SW480 (cell line): ENCODE measurements around the gene FASLG.
A peak's percentile ranks its signal among the peaks of the same experiment; 100 is the strongest.
"Not testable (repeated sequence)": the region's sequence is repeated elsewhere in the genome, so short reads cannot be mapped to it uniquely, and the experiment has no call there.

ENCODE experiments used
- DNase-seq: peaks from one replicate; pipeline ENCODE4 v3.0.0-alpha.2; 2016; ENCODE audit warnings: low spot score

FASLG gene

GRCh38 chr1:172658871-172659453 is at the start of gene FASLG:
FASLG (plus strand) TSS chr1:172659103; CDS start chr1:172659202, 99 bp downstream.
- DNase-seq = no peak

- peak; percentile 42 for DNase-seq
These were observed 49.4 kb upstream of the FASLG start for GRCh38 chr1:172609528-172609927.

GRCh38 chr1:172612478-172612877 is 46.4 kb upstream of the FASLG start:
- DNase-seq = no peak

GRCh38 chr1:172613294-172613693 is 45.6 kb upstream of the FASLG start:
- no peak for DNase-seq

DNA sequence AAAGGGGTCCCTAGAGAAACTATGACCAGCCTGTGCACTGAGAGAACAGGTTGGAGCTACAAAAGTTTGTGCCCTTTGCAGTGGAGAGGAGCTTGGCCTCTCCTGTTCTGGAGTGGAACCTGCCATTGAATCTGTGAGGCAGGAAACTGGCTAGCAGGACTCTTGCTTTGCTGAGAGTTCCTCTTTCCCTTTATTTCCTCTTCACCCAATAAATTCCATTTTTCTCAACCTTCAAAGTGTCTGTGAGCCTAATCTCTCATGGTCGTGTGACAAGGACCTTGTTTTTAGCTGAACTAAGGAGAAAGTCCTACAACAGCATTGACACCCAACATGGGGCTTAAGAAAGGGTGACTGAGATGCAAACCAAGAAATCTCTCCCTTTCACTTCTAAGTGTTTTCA is 42.7 kb upstream of the FASLG start:
- no peak for DNase-seq

DNA sequence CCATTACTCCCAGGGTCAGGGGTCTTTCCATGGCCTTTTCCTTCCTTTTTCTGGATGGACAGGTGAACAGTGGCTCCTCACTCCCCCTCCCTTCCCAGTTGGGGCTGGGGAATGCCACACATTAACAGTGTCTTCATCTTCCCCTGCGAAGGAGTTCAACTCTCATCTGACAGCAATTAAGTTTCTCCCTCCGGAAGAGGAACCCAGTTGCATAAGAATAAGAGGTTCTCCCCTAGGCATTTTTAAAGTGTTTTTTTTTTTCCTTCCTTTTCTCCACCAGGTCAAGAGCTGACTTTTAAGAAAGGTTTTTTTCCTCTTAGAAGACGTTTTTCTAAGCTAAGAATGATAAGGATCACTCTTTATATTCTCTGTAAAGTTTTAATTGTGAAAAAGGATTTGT is 42.3 kb upstream of the FASLG start:
- no peak for DNase-seq

- not testable (repeated sequence) for DNase-seq
These were observed 38.3 kb upstream of the FASLG start for GRCh38 chr1:172620603-172621002.

DNA sequence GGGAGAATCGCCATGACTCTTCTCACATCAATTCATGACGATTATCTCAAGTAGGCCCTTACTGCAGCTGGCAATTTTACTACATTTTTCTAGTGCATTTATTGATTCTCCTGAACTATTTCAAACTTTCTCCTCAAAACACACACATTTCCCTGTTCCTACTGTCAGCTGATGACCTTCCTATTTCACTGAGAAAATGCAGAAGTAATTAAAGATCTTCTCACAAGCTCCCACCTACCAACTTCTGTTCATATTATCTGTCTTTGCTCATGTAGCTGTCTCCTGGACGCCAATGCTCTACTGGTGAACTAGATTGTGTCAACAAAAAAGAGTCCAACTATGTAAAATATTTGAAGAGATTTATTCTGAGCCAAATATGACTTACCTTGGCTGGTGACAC is 36.4 kb upstream of the FASLG start:
- no peak for DNase-seq

- DNase-seq = no peak
These were observed 35.2 kb upstream of the FASLG start for GRCh38 chr1:172623748-172624147.

- DNase-seq = no peak
These were observed 32.1 kb upstream of the FASLG start for GRCh38 chr1:172626845-172627244.

DNA sequence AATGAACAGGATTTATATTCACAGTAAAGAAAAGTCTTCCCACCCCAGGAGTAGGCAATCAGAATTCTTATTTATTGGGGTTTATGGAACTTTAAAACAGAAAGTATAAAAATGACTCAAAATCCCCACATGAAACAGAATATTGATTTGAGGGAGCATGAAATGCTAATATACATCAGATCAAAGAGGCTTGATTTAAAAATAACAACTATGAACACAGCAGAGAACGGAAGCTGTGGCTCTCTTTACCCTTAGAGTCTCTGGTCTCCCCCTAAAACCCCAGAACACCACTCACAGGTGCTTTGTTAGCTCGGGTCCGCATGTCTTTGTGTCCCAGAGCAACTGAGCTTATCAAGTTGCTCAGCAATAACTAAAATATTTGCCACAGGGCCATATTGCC is 31.2 kb upstream of the FASLG start:
- no peak for DNase-seq

- no peak for DNase-seq
These were observed 30.5 kb upstream of the FASLG start for GRCh38 chr1:172628401-172628800.

GRCh38 chr1:172629170-172629569 is 29.7 kb upstream of the FASLG start:
- no peak for DNase-seq

DNA sequence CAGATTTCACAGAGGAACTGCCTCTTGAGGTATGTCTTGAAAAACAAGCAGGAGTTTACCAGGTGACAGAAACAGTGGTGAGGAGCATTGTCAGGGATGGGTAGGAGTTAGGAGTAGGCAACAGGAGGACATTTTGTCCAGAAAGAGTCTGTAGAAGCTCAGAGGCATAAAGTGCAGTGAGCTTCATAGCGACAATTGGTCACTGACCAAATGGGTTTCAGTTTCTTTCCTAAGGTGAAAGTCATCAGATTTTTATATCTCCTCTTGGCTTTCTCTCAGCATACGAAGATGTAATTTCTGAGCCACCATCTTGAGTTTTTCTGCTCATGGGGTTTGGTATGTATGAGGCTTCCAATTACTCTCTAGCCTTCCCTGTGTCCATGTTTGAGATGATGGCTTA is 29.3 kb upstream of the FASLG start:
- no peak for DNase-seq

DNA sequence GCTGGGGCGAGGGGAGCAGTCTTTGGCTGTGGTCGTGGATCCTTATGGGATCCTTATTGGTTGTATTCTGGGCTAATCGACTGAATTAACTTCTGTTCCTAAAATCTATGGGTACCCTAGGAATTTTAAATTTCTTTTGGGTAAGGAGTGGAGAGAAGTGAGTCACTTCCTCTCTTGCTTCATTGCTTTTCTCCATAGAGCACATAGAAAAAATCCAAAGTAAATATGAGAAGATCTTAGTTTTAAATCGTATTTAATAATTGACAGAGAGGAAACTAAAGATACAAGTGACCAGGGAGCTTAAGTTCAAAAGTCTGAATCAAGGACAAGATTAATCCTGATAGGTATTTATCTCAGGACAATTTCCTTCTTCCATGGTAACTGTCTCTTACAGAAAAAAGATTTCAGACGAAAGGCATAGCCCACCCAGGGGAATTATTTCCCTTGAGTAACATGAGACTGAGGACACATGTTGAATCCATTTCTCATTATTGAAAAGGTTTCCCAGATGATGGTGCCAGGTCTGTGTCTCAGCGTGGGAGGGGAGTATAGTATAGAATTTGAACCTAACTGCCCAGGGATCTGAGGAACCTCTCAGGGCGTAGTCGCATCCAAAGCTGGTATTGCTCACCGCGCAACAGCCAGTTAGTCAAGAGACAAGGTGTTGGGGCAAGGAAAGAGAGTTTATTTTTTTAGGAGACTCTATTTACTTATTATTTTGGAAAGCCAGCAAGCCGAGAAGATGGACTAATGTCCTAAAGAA is 28.7 kb upstream of the FASLG start:
- DNase-seq = no peak

- no peak for DNase-seq
These were observed 28.0 kb upstream of the FASLG start for GRCh38 chr1:172630868-172631267.

DNA sequence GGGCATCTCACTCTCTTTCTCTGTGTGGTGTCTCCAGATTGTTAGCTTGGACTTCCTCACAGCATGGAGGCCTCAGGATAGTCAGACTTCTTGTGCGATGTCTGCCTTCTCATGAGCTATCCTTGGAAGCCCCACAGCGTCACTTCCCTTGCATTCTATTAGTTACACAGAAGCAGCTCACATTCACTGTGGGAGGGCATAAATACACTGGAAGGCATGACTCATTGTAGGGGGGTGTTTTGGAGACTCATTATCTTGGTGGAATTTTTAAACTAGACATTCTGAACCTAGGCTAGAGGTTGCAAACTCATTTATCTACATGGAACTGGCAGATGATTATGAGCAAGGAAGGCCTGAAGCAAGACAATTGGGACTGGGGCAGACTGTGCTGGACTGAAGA is 21.4 kb upstream of the FASLG start:
- peak; percentile 52 for DNase-seq

DNA sequence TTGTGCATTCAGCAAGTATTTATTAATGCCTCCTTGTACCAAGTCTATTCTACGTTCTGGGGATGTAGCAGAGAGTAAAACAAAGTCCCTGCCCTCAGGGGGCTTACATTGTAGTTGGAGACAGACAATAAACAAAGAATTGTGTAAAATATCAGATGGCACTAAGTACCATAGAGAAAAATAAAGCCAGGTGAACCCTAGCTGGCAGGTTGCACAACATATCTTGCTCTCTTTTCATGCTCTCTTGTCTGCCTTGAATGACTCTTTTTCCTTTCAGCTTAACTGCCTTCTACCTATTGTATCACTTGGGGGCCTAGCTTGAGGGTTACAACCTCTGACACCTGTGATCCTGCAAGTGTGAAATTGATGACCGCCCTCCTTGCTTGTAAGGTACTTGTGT is 20.7 kb upstream of the FASLG start:
- no peak for DNase-seq

DNA sequence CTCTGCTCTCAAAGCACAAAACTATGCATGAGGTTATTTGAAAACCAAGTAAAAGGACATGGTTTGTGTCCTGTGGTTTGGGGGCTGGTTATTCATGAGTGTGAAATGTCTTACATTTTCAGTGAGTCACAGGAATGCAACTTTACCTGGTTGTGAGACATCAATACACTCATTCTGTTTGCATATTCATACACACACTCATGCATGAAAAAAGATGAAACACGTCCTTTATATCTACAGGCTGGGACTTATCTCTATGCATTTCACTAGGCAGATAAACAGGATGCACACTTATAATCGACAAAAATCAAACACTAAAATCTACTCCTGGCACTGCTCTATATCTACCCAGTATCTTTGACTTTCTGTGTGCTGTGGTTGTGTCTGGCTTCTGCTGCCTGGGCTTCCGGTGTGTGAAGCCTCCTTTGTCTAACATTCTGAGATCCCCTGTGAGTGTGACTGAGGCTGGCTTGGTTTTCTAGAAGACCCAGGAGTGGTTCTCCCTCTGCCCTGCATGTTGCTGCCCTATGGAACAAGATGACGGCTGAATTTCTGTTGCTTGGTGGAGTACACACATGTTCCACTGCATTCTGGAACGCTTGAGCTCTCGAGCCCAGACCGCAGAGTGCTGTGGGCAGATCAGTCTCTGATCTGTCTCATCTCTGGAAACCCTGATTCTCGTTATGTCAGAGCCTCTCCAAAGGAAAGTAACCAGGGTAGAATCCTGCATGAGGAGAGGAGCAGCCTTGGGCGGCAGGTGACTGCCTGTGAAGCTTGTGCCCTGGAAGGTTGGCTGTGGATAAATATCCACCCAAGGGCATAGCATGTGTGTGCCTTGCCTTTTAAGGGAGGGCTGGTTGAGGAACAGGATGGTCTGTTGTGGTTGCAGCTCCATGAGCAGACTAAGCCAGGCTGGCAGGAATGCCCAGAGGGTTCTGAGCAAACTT is 19.7 kb upstream of the FASLG start:
- peak; percentile 93 for DNase-seq

- DNase-seq = peak; percentile 0
These were observed 18.8 kb upstream of the FASLG start for GRCh38 chr1:172640111-172640510.

GRCh38 chr1:172641492-172641891 is 17.4 kb upstream of the FASLG start:
- no peak for DNase-seq

GRCh38 chr1:172642970-172643369 is 15.9 kb upstream of the FASLG start:
- peak; percentile 28 for DNase-seq

DNA sequence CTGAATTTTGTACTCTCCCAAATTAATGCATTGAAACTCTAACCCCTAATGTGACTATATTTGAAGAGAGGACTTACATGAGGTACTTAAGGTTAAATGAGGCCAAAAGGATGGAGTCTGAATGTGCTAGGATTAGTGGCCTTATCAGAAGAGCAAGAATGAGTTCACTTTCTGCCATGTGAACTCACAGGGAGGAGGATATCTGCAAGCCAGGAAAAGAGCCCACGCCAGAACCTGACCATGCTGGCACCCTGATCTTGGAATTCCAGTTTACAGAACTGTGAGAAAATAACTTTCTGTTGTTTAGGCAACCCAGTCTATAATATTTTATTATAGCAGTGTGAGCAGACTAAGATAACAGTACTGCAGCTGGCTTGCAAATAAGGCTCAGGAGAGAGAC is 12.2 kb upstream of the FASLG start:
- no peak for DNase-seq
